Fibroblast of skin of left biceps (primary cell): Measurements from ENCODE around the gene CRISP2.

Experiments used
- DNase-seq, 2 experiments: peaks; one replicate each; pipeline ENCODE4 v3.0.0-alpha.2; 2013; ENCODE audit warnings: low read depth in 2 of 2

Gene CRISP2

DNA sequence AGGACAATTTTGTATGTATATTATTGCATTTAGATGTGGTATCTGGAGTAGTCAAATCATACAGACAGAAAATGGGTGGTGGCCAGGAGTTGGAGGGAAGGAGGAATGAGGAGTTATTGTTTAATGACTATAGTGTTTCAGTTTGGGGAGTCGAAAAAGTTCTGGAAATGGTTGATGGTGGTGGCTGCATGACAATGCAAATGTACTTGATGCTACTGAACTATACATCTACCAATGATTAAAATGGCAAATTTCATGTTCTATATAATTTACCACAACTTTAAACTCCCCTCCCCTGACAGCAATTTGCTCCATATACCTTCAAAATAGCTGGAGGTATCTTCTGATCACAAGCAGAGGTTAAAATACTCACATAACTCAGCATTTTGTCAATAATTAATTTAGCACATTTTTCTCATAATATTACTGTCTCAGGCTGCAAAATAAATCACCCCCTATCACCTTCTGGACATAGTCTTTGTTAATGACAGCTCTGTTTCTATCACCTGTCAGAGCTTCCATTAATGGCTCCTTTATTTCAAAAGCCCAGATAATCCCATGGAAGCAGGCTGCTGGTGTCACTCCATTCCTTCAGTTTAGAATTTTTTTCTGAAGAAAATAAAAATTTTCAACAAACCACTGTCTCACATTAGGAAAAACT is 51.0 kb downstream of the CRISP2 start:
- DNase-seq = no peak

DNA sequence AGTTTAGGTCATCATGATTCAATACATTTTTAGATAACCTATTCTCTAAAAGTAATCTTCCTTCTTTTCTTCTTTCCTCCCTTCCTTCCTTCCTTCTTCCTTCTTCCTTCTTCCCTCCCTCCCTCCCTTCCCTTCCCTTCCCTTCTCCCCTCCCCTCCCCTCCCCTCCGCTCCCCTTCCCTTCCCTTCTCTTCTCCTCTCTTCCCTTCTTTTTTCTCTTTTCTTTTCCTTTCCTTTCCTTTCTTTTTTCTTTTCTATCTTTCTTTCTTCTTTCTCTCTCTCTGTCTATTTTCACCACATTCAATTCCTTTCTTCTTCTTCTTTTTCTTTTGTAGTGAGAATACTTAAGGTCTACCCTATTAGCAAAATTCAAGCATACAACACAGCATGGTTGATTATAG is 59.4 kb downstream of the CRISP2 start:
- no peak for DNase-seq

DNA sequence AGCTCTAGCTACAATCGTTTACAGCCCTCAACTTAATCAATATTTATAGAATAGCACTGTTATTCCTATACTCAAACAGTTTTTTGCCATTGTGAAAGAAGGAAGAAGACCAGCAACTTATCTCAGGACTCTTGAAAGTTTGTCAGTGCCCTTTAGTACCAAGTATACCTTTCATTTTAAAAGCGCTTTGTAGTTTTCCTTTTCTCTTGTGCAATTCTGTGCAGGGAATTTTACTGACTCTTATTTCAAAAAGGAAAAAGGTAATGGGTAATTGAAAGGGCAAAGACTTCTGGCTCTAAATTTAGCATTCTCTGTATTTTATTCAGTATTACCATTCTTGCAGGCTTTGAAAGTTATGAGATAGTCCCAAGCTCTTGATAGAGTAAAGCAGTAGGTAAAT is 59.9 kb downstream of the CRISP2 start:
- no peak for DNase-seq

DNA sequence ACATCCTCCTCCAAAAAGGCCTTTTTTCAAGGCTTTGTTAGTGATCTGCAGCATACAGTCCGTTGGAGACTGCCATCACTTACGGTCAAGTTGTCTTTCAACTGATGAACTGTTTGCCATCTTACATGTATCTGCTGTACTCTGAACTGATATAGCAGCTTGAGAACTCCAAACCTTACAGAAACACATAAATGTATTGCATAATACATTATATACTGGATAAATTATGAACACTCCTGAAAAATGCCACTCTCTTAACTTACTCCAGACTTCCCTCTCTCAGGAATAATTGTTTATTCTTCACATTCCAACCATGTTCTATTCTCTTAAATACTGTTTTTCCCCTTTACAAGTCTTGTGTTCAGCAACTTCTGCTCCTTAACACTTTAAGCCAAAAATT is 62.1 kb downstream of the CRISP2 start:
- no peak for DNase-seq

DNA sequence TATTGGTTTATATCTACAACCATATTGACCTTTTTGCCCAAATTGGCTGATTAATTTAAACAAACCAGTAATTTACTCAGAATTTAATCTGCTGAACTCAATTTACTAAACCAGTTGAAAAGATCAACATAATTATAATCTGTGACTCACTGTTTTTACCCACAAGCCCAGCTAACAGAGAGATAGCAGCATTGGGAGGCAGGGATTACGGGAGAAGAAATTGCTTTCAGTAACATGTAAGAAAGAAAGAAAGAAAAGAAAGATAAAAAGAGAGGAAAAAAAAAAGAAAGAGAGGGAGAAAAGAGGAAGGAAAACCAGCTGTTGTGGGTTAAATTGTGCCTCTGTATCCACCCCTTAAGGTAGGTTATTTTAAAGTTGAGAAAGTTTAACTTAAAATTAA is 63.4 kb downstream of the CRISP2 start:
- no peak for DNase-seq

DNA sequence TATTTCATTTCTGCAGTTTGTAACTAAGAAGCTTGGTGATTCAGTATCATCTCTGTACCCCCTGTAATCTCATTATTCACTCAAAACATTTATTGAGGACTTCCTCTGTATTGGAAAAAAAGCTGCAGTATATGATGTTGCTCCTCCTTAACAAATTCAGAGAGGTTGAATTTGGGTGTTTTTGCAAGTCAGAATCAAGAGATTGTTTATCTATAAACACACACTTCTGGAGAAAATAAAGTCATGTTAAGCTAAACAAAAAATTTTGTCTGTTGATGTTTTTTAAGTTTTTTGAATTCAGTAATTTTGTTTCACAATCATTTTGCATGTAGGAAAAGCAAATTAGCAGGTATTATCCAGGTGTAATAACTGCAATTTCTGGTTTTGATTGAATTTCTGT is 65.3 kb downstream of the CRISP2 start:
- DNase-seq = no peak

DNA sequence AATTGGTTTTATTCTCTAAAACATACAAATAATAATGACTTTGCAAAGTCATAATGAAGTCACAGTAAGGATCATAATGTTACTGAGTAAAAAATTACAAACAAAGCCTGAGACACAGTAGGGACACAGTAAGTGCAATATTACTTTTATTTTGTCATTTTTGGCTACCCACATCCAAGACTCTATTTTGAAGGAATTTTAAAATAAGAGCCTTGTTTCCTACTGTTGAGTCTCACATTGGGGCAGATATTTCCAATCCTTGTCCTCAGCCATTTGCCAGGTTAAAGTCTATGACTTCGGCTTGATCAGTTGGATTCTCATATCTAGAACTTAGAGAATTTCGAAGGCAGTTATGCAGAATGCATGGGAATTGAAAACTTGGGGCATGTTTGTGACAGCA is 65.9 kb downstream of the CRISP2 start:
- DNase-seq = no peak

DNA sequence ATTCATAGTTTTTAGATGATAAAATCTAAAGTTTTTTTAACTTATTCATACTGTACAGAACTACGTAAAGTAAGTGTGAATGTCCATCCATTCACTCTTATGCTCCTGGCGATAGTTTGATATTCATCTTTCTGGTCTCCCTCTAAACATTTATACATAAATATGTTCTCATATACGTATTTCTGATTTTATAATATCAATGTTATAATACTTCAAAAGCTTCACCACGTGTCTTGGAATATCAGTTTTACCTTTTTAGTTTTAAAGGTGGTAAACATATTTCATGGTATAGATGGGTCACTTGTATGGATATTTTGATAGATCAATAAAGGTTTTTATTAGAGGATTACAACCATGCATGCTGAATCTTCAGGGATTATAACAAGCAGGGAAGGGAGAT is 66.4 kb downstream of the CRISP2 start:
- DNase-seq = no peak

DNA sequence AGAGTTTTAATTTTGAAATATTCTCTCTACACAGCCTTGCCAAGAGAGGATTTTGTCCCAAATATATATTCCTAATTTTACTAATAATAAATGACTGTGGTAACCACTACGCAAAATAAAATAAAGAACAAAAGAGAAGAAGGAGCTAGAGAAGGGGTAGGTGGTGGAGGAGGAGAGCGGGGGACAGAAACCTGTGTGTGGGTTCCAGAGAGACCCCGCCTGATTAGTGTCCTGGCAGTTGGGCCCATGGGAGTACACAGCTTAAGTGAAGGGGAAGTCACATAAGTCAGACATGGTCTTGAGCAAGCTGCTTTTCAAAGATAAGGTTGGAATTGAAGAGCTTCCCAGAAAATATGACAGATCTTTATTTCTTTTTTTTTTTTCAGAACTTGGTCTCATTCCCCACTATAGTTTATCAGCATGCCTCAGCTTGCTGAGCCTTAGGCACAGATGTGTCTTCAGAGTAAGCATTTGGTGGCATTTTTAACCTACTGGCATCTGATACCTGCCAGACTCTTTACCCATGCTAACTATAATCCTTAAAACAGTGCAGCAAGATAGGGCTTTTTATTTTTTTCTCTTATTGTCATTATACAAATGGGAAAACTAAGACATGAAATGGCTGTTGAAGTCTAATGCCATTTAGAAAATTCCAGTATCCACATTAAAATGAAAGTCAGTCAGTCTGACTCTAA is 67.1 kb downstream of the CRISP2 start:
- DNase-seq = no peak

DNA sequence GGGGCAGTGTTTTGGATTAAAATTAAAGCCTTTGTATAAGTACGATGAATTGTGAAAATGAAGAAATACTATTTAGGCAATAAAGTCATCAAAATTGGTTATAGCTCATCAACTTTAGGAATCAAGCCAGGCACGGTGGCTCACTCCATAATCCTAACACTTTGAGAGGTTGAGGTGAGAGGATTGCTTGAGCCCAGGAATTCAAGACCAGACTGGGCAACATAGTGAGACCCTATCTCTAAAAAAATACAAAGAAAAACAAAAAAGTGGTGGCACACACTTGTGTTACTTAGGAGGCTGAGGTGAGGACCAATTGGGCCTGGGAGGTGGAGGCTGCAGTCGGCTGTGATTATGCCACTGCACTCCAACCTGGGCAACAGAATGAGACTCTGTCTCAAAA is 68.2 kb downstream of the CRISP2 start:
- DNase-seq = no peak
